ENCODE data around the gene C1orf87. TPM values are rescaled to one million over a fixed set of nuclear protein-coding genes. Genes with fewer than 3 reads are reported as not detected.

C1orf87 gene
- total RNA-seq, 2 donors from 2014 or later: 1.5 to 3.5 TPM

DNA sequence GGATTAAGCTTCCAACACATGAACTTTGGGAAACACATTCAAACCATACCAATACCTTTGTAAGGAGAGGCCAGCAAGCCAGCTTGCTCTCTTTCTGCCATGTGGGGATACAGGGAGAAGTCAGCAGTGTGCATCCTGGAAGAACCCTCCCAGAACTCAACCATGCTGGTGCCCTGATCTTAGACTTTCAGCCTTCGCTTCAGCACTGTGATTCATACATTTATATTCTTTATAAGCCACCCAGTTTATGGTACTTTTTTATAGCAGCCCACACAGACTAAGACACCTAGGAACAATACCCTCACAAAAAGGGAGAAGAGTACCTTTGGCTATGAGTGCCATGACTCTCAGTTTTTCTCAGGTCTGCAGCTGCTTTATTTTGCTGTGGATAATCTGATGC, 35.9 kb downstream of the C1orf87 start:
- no peak for ATAC-seq (ENCODE audit: insufficient number of reproducible peaks, low FRiP score, low read depth)
- H3K27ac ChIP-seq: no peak overlapping the region
- DNase-seq (ENCODE audit: low spot score): no peak
- no peak overlapping the region for H3K4me3 ChIP-seq
- no peaks in the 10 kb centered on the region for H3K36me3 ChIP-seq
- no peaks in the 10 kb centered on the region for H3K27me3 ChIP-seq (replicated peaks; ENCODE audit: insufficient read depth)
- H3K4me1 ChIP-seq (ENCODE audit: control insufficient read depth in 1 of 2, low read depth in 2 of 2): no peaks in the 10 kb centered on the region
- TF ChIP-seq CTCF (IDR thresholded peaks at IDR 0.05): no peak
- no peaks in the 10 kb centered on the region for H3K9me3 ChIP-seq

- H3K36me3 ChIP-seq: no peaks in the 10 kb centered on the region
- TF ChIP-seq CTCF (IDR thresholded peaks at IDR 0.05): no peak
- H3K9me3 ChIP-seq: no peaks in the 10 kb centered on the region
- DNase-seq (ENCODE audit: low spot score): no peak
- no peak overlapping the region for H3K27ac ChIP-seq
- no peaks in the 10 kb centered on the region for H3K27me3 ChIP-seq (replicated peaks; ENCODE audit: insufficient read depth)
- ATAC-seq (ENCODE audit: insufficient number of reproducible peaks, low FRiP score, low read depth): no peak
- H3K4me3 ChIP-seq: no peak overlapping the region
- no peaks in the 10 kb centered on the region for H3K4me1 ChIP-seq (ENCODE audit: control insufficient read depth in 1 of 2, low read depth in 2 of 2)
These were observed 36.6 kb downstream of the C1orf87 start for GRCh38 chr1:60036856-60037460.

DNA sequence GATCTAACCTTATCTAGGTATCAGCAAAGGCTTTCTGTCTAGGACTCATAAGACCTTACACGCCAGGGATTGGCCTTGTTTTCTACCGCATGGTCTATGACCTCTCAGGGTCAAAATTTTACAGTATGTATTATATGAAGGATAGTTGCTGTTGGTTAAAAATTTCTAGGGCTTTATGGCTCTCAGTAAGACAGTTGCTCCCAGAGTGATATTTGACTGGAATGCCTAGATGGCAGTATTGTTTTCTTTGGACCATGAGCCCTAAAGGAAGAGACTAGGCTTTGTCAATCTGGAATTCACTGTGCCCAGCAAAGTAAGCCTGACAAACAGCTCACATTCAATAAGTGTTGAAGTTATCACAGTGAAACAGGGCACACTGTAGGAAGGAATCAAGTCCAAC, 37.6 kb downstream of the C1orf87 start:
- ATAC-seq (ENCODE audit: insufficient number of reproducible peaks, low FRiP score, low read depth): no peak
- no peak overlapping the region for H3K27ac ChIP-seq
- no peaks in the 10 kb centered on the region for H3K9me3 ChIP-seq
- H3K4me3 ChIP-seq: no peak overlapping the region
- H3K27me3 ChIP-seq (replicated peaks; ENCODE audit: insufficient read depth): no peaks in the 10 kb centered on the region
- H3K4me1 ChIP-seq (ENCODE audit: control insufficient read depth in 1 of 2, low read depth in 2 of 2): peaks cover 0 to 5% of the 10 kb centered on the region in 2 donors
- no peak for DNase-seq (ENCODE audit: low spot score)
- TF ChIP-seq CTCF (IDR thresholded peaks at IDR 0.05): no peak
- H3K36me3 ChIP-seq: no peaks in the 10 kb centered on the region

DNA sequence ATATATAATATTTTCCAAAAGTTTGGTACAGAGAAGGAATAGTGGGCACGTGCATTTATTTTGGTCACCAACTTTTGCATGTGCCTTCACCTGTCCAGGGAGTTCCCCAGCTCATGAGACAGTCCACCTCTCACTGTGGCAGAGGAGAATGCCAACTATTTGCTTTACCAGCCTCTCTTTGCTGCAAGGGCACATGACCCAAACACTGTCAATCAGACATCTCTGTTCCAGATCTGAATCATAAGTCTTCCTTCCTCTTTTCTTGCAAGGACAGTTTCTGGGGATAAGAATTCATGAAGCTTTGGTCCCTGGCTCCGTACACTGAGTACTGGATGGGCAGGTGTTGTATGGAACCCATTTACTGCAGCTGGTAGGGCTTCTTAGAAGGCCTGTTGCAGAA, 38.6 kb downstream of the C1orf87 start:
- no peak for ATAC-seq (ENCODE audit: insufficient number of reproducible peaks, low FRiP score, low read depth)
- Histone ChIP-seq H3K9me3 (no peaks in the 10 kb centered on the region), H3K4me3 (no peak overlapping the region), H3K4me1 (ENCODE audit: control insufficient read depth in 1 of 2, low read depth in 2 of 2) (peaks cover 0 to 5% of the 10 kb centered on the region in 2 donors), H3K27ac (no peak overlapping the region), H3K36me3 (no peaks in the 10 kb centered on the region), H3K27me3 (replicated peaks; ENCODE audit: insufficient read depth) (no peaks in the 10 kb centered on the region)
- DNase-seq (ENCODE audit: low spot score): no peak
- no peak for TF ChIP-seq CTCF (IDR thresholded peaks at IDR 0.05)

- no peaks in the 10 kb centered on the region for H3K36me3 ChIP-seq
- peaks cover 0 to 5% of the 10 kb centered on the region in 2 donors for H3K4me1 ChIP-seq (ENCODE audit: control insufficient read depth in 1 of 2, low read depth in 2 of 2)
- no peaks in the 10 kb centered on the region for H3K27me3 ChIP-seq (replicated peaks; ENCODE audit: insufficient read depth)
- no peaks in the 10 kb centered on the region for H3K9me3 ChIP-seq
- TF ChIP-seq CTCF (IDR thresholded peaks at IDR 0.05): no peak
- ATAC-seq (ENCODE audit: insufficient number of reproducible peaks, low FRiP score, low read depth) (no peak), DNase-seq (ENCODE audit: low spot score) (no peak)
- H3K27ac ChIP-seq: no peak overlapping the region
- no peak overlapping the region for H3K4me3 ChIP-seq
These were observed 40.5 kb downstream of the C1orf87 start for GRCh38 chr1:60033066-60033465.

Measured in thoracic aorta (tissue), 2 donors.